Endothelial cell of umbilical vein (primary cell): Measurements from ENCODE around the gene RAB8B.

Source experiments
- FOS ChIP-seq: IDR thresholded peaks from 2 replicates; pipeline ENCODE4 v1.6.1; 2011; ENCODE audit warnings: mild to moderate bottlenecking, low read length, moderate library complexity, borderline replicate concordance; ENCODE audit not compliant: insufficient read depth
- JUN ChIP-seq: IDR thresholded peaks from 2 replicates; pipeline ENCODE4 v1.6.1; 2011; ENCODE audit warnings: borderline replicate concordance, low read depth; ENCODE audit not compliant: insufficient read length, insufficient read depth
- TF ChIP-seq, protein P1 (sequence below), 2 donors: IDR thresholded peaks; 1 replicate in 1 of 2; 2 replicates in 1 of 2; pipeline ENCODE4 v1.5.1; 2011; ENCODE audit warnings: low read length in 2 of 2, mild to moderate bottlenecking in 2 of 2, moderate library complexity in 2 of 2, control low read depth in 1 of 2, inconsistent platforms in 1 of 2, low read depth in 1 of 2; ENCODE audit not compliant: insufficient read depth in 1 of 2; ENCODE audit errors: extremely low read depth in 1 of 2

DNA sequence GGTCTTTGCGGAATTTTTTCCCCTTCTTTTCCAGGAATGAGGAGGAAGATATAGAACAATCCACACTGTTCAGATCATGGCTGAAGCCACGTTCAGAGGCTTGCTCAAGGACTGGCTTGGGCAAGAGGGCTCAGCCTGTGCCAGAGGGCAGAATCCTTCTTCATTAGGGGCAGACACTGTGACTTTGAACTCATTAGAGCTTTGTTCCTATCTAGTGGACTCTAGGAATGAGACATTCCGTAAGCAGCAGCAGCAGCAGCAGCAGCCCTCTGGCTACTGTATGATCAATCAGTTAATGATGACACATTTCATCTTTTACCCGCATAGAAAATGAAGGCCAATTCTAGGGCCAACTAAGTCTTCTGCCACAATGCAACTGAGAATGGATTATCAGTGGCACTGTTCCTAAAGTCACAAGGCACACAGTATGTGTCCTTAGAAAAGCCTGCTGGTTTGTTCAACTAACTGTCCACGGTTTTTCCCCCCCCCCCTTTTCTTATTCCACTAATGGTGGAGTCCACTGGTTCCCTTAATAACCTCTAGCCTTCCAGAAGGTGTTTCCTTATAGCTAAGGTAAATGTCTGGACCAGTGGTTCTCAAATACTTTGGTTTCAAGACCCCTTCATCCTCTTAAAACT, 1.7 kb upstream of the RAB8B start:
- TF ChIP-seq, protein P1, sequence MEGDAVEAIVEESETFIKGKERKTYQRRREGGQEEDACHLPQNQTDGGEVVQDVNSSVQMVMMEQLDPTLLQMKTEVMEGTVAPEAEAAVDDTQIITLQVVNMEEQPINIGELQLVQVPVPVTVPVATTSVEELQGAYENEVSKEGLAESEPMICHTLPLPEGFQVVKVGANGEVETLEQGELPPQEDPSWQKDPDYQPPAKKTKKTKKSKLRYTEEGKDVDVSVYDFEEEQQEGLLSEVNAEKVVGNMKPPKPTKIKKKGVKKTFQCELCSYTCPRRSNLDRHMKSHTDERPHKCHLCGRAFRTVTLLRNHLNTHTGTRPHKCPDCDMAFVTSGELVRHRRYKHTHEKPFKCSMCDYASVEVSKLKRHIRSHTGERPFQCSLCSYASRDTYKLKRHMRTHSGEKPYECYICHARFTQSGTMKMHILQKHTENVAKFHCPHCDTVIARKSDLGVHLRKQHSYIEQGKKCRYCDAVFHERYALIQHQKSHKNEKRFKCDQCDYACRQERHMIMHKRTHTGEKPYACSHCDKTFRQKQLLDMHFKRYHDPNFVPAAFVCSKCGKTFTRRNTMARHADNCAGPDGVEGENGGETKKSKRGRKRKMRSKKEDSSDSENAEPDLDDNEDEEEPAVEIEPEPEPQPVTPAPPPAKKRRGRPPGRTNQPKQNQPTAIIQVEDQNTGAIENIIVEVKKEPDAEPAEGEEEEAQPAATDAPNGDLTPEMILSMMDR (IDR thresholded peaks at IDR 0.05; ENCODE audit: extremely low read depth in 1 of 2, insufficient read depth in 1 of 2, low read depth in 1 of 2, low read length in 2 of 2), result no peak
- TF ChIP-seq FOS (no peak), JUN (no peak)
